T-helper 1 cell (primary cell): Measurements from ENCODE around the gene CELF5.
"Not testable (repeated sequence)": the region's sequence is repeated elsewhere in the genome, so short reads cannot be mapped to it uniquely, and the experiment has no call there.

Experiments
- DNase-seq, 5 donors: peaks; one replicate each; pipeline ENCODE4 v3.0.0-alpha.2; 2012 to 2020

The CELF5 gene

GRCh38 chr19:3275583-3276340 lies 51.3 kb downstream of the CELF5 start:
- DNase-seq = peak; percentile 83 to 95 (median 94)

GRCh38 chr19:3276341-3276799 lies 51.9 kb downstream of the CELF5 start:
- peak in 3 of 5 donors; percentile 45 to 50 (median 48) for DNase-seq

GRCh38 chr19:3277649-3278048 lies 53.2 kb downstream of the CELF5 start:
- DNase-seq = no peak

- no peak for DNase-seq
These were observed 53.8 kb downstream of the CELF5 start for GRCh38 chr19:3278294-3278693.

- no peak for DNase-seq
These were observed 54.3 kb downstream of the CELF5 start for GRCh38 chr19:3278749-3279148.

DNA sequence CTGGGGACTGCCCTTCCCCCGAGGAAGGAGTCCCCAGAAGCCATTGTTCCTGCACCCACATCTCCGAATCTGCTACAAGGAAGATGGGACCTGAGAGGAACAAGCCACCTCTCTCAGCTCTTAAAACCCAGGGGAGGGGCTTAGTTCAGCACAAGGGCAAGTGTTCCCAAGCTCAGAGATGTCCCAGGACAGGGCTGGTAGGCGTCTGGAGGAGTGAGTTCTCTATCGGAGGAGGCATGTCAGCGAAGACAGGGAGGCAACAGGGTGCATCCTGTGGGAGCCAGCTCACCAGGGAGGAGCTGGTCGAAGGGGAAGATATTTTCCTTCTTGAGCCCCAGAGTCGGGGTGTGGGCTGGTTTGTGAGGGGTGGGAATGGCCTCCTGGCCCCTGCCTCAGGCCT lies 54.8 kb downstream of the CELF5 start:
- DNase-seq = no peak

DNA sequence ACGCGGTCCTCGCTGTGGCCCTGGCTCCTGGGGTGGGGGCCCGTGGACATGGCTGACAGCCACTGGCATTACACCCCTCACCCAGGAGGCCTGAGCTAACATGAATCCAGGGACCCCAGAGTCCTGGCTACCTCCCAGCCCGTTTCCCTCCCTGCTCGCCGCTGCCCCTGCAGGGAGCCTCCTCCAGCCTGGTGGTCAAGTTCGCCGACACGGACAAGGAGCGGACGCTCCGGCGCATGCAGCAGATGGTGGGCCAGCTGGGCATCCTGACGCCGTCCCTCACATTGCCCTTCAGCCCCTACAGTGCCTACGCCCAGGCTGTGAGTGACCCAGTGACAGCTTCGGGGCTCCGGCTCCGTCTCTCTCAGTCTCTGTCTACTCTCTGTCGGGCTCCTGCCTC lies 56.6 kb downstream of the CELF5 start:
- no peak for DNase-seq

- no peak for DNase-seq
These were observed 57.7 kb downstream of the CELF5 start for GRCh38 chr19:3282155-3282554.

GRCh38 chr19:3282564-3282963 lies 58.1 kb downstream of the CELF5 start:
- no peak for DNase-seq

- DNase-seq = no peak
These were observed 58.8 kb downstream of the CELF5 start for GRCh38 chr19:3283246-3283751.

- DNase-seq = no peak
These were observed 59.6 kb downstream of the CELF5 start for GRCh38 chr19:3283886-3284657.

DNA sequence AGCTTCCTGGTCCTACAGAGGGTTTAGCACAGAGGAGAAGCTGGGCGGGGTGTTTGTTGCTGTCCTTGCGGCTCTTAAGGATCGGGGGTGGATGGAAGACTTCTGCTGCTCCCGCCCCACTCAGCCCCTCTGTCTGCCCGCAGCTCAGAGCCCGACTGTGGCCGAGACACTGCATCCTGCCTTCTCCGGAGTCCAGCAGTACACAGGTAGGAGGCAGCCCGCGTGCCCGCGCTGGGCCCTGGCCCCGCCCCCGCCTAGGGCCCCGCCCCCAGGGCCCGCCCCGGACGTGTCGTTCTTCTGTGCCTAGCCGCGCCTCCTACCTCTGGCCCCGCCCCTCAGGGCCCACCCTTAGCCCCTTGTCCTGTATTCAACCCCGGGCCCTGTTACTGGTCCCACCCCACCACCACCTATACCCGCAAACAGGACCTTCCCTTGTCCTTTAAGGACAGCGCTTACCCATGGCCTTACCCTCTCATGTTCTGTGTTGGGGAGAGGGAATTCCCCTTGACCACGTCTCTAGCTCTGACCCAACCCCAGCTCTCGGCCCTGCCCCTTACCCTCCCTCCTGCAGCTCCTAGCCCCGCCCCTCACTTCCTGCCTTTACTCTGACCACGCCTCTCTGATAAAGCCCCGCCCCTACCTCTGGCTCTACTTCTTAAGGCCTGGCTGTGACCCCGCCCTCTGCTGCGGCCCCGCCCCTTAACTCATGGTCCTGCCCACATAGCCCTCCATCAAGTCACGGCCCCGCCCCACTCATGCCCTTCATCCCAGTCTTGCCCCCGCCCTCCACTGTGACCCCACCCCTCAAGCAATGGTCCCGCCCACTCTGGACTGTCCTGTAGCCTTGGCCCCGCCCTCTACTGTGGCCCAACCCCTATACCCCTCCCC lies 60.5 kb downstream of the CELF5 start:
- DNase-seq = peak; percentile 53 to 72 (median 69)

GRCh38 chr19:3285647-3286176 lies 61.3 kb downstream of the CELF5 start:
- DNase-seq = peak; percentile 14 to 69 (median 58)

DNA sequence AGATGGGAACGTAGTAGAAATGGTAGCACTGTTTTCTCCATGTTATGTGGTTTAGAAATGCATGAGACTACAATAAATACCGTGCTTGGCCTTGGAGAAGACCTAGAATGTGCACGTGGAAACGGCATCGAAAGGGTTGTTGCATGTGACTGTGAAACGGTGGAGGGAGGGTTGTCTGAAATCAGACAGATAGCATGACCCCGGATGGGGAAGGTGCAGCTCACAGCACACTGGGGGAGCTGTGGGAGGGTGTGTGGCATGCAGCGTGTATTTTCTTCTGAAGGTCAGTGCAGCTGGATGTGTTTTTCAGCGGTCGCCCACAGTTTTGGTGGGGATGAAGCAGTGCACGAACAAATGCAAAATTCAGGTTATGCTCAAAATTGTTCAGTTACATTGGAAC lies 63.4 kb downstream of the CELF5 start:
- no peak for DNase-seq

DNA sequence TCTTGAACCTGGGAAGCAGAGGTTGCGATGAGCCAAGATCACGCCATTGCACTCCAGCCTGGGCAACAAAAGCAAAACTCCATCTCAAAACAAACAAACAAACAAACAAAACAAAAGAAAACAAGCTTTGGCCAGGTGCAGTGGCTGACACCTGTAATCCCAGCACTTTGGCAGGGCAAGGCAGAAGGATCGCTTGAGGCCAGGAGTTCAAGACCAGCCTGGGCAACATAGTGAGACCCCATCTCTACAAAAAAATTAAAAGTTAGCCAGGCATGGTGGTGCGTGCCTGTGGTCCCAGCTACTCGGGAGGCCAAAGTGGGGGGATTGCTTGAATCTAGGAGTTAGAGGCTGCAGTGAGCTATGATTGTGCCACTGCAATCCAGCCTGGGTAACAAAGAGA lies 64.0 kb downstream of the CELF5 start:
- DNase-seq = not testable (repeated sequence)

GRCh38 chr19:3289971-3290569 lies 65.6 kb downstream of the CELF5 start:
- no peak for DNase-seq

DNA sequence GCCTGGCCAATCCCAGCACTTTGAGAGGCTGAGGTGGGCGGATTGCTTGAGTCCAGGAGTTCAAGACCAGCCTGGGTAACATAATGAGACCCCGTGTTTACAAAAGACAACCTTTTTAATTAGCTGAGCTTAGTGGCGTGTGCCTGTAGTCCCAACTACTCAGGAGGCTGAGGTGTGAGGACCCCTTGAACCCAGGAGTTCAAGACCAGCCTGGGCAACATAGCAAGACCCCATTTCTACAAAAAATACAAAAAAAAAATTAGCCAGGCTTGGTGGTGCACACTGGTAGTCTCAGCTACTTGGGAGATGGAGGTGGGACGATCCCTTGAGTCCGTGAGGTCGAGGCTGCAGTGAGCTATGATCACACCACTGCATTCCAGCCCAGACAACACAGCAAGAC lies 66.4 kb downstream of the CELF5 start:
- not testable (repeated sequence) for DNase-seq

- DNase-seq = no peak
These were observed 67.2 kb downstream of the CELF5 start for GRCh38 chr19:3291644-3292043.

GRCh38 chr19:3292958-3293529 lies 68.6 kb downstream of the CELF5 start:
- DNase-seq = no peak

- no peak for DNase-seq
These were observed 69.1 kb downstream of the CELF5 start for GRCh38 chr19:3293560-3293959.

DNA sequence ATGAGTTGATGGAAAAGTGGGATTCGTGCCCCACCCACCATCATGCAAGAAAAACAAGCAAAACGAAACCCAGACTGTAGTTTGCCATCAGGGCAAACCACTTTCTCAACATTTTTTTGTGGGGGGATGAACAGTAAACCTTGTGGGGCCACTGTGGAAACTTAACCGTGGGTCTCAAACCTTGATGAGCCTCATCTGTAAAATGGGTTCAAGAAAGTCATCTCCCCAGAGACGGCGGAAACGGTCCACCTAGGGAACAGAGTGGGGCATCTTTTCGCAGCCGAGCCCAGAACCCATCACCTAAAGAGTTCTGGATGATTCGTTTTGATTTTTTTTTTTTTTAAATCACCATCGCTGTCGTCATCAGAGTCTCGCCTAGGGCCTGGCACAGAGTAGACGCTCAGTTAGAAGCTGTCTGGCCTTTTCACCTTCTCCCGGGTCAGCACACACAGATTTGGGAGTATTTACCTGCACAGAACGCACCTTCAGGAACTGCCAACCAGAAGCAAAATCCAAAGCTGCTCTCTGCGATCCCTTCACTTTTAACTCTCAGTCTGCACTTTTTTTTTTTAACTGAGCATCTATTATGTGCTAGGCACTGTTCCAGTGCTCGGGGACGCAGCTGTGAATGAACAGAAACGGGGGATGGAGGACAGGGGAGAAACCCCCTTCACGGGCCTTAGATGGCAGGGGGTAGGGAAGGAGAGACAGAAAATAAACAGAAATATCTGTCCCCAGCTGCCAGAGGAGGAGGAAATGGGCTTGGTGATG lies 69.8 kb downstream of the CELF5 start:
- DNase-seq = no peak
